ENCODE data around the gene FANK1. TPM values are rescaled to one million over a fixed set of nuclear protein-coding genes. Genes with fewer than 3 reads are reported as not detected.
"Not testable (repeated sequence)": the region's sequence is repeated elsewhere in the genome, so short reads cannot be mapped to it uniquely, and the experiment has no call there.

FANK1 gene
- total RNA-seq, 2 donors from 2014 or later, result 5.9 to 7.1 TPM

- DNase-seq, result no peak
- intact Hi-C loops (cut with DNase I, micrococcal nuclease), result no loop called here
- ATAC-seq, result no peak
Measured at GRCh38 chr10:126042906-126043305, 146.5 kb downstream of the FANK1 start.

- intact Hi-C loops (cut with DNase I, micrococcal nuclease), result no loop called here
- DNase-seq (no peak), ATAC-seq (no peak)
Measured at GRCh38 chr10:126043389-126043788, 147.0 kb downstream of the FANK1 start.

- no peak for ATAC-seq
- no peak for DNase-seq
Measured at GRCh38 chr10:126045861-126046260, 149.5 kb downstream of the FANK1 start.

GRCh38 chr10:126046831-126047230, 150.5 kb downstream of the FANK1 start:
- intact Hi-C loops (cut with DNase I, micrococcal nuclease), result no loop called here
- ATAC-seq (no peak), DNase-seq (no peak)

More at GRCh38 chr10:126045861-126046260, 149.5 kb downstream of the FANK1 start:
- intact Hi-C loops (cut with DNase I, micrococcal nuclease), result no loop called here

- DNase-seq; ATAC-seq; intact Hi-C loops (cut with DNase I, micrococcal nuclease): not testable (repeated sequence)
Measured at GRCh38 chr10:126047749-126048148, 151.4 kb downstream of the FANK1 start.

- intact Hi-C loops (cut with DNase I, micrococcal nuclease), result no loop called here
- no peak for DNase-seq
- no peak for ATAC-seq
Measured at GRCh38 chr10:126049759-126050700, 153.7 kb downstream of the FANK1 start.

- DNase-seq, result no peak
- intact Hi-C loops (cut with DNase I, micrococcal nuclease), result no loop called here
- no peak for ATAC-seq
Measured at GRCh38 chr10:126052171-126052570, 155.8 kb downstream of the FANK1 start.

GRCh38 chr10:126054191-126054590, 157.8 kb downstream of the FANK1 start:
- no peak for ATAC-seq
- intact Hi-C loops (cut with DNase I, micrococcal nuclease), result no loop called here

GRCh38 chr10:126057494-126057893, 161.1 kb downstream of the FANK1 start:
- ATAC-seq (no peak), DNase-seq (no peak)
- intact Hi-C loops (cut with DNase I, micrococcal nuclease), result no loop called here

More at GRCh38 chr10:126054191-126054590, 157.8 kb downstream of the FANK1 start:
- no peak for DNase-seq

GRCh38 chr10:126058104-126058503, 161.7 kb downstream of the FANK1 start:
- ATAC-seq, result no peak
- intact Hi-C loops (cut with DNase I, micrococcal nuclease), result no loop called here
- no peak for DNase-seq

GRCh38 chr10:126058507-126058906, 162.1 kb downstream of the FANK1 start:
- DNase-seq (no peak), ATAC-seq (no peak)
- intact Hi-C loops (cut with DNase I, micrococcal nuclease), result no loop called here

Other genes with a start within 250 kb of the FANK1 start
- not detected for gene TEX36, start 213.4 kb upstream of the FANK1 start, total RNA-seq
- 10 to 100 TPM; 17.9 to 18.2 TPM for gene EDRF1, start 176.9 kb upstream of the FANK1 start, total RNA-seq
- gene MMP21, start 120.7 kb upstream of the FANK1 start, total RNA-seq, result not detected
- 10 to 100 TPM; 21.7 to 30.5 TPM for gene UROS, start 73.3 kb upstream of the FANK1 start, total RNA-seq
- 10 to 100 TPM; 31.4 to 34.4 TPM for gene BCCIP, start 73.0 kb upstream of the FANK1 start, total RNA-seq
- 10 to 100 TPM; 78.3 to 78.9 TPM for gene DHX32, start 15.3 kb upstream of the FANK1 start, total RNA-seq

Data from left colon (tissue), 2 donors.